ENCODE results near the gene KMO.

KMO gene

GRCh38 chr1:241532162-241532531, at the start of gene KMO:
Gene KMO, plus strand, starts transcription at chr1:241532378. Its CDS starts 67 bp downstream, at chr1:241532445.
- DNase-seq (ENCODE audit: low read depth) = no peak

GRCh38 chr1:241482761-241483250, 49.4 kb upstream of the KMO start:
- no peak for DNase-seq (ENCODE audit: low read depth)

GRCh38 chr1:241485145-241485544, 47.0 kb upstream of the KMO start:
- DNase-seq (ENCODE audit: low read depth) = no peak

- DNase-seq (ENCODE audit: low read depth) = no peak
Measured at GRCh38 chr1:241485554-241485992, 46.6 kb upstream of the KMO start.

GRCh38 chr1:241488739-241489138, 43.4 kb upstream of the KMO start:
- no peak for DNase-seq (ENCODE audit: low read depth)

- DNase-seq (ENCODE audit: low read depth) = no peak
Measured at GRCh38 chr1:241495741-241496140, 36.4 kb upstream of the KMO start.

- DNase-seq (ENCODE audit: low read depth) = no peak
Measured at GRCh38 chr1:241499910-241500309, 32.3 kb upstream of the KMO start.

- no peak for DNase-seq (ENCODE audit: low read depth)
Measured at GRCh38 chr1:241503444-241503843, 28.7 kb upstream of the KMO start.

GRCh38 chr1:241507189-241507863, 24.9 kb upstream of the KMO start:
- DNase-seq (ENCODE audit: low read depth) = no peak

GRCh38 chr1:241513378-241513777, 18.8 kb upstream of the KMO start:
- DNase-seq (ENCODE audit: low read depth) = no peak

GRCh38 chr1:241518476-241519307, 13.5 kb upstream of the KMO start:
- DNase-seq (ENCODE audit: low read depth) = peak; percentile 15

GRCh38 chr1:241519308-241520079, 12.7 kb upstream of the KMO start, which contains the start of gene FH:
Gene FH, minus strand, starts transcription at chr1:241519755. Its CDS starts 33 bp downstream, at chr1:241519722.
- DNase-seq (ENCODE audit: low read depth) = peak; percentile 87

- no peak for DNase-seq (ENCODE audit: low read depth)
Measured at GRCh38 chr1:241520080-241520465, 12.1 kb upstream of the KMO start.

GRCh38 chr1:241521718-241522117, 10.5 kb upstream of the KMO start:
- no peak for DNase-seq (ENCODE audit: low read depth)

GRCh38 chr1:241525026-241525425, 7.2 kb upstream of the KMO start:
- DNase-seq (ENCODE audit: low read depth) = no peak

- DNase-seq (ENCODE audit: low read depth) = no peak
Measured at GRCh38 chr1:241527146-241527545, 5.0 kb upstream of the KMO start.

- DNase-seq (ENCODE audit: low read depth) = no peak
Measured at GRCh38 chr1:241531195-241532161, 700 bp upstream of the KMO start.

- no peak for DNase-seq (ENCODE audit: low read depth)
Measured at GRCh38 chr1:241532864-241533263, 686 bp downstream of the KMO start.

- no peak for DNase-seq (ENCODE audit: low read depth)
Measured at GRCh38 chr1:241533326-241534115, 1.3 kb downstream of the KMO start.

GRCh38 chr1:241536304-241536703, 4.1 kb downstream of the KMO start:
- DNase-seq (ENCODE audit: low read depth) = no peak

Measured in activated T-cell treated with anti-CD3 and anti-CD28 coated beads for 1 hour (primary cell).